Transverse colon (tissue), 4 donors: ENCODE results near the gene KRT7. TPM values are rescaled to one million over a fixed set of nuclear protein-coding genes. Genes with fewer than 3 reads are reported as not detected.
A peak's percentile ranks its signal among the peaks of the same experiment; 100 is the strongest.

Source experiments
- DNase-seq: peaks from one replicate; pipeline ENCODE4 v3.0.0-alpha.2; 2019
- H3K27ac ChIP-seq, 4 donors: fragments of 200-600 bp; sonication (generic); 2 replicates each; pipeline ENCODE4 v1.5.1; 2016 to 2018; ENCODE audit warnings: inconsistent platforms in 4 of 4
- H3K27me3 ChIP-seq: fragments of 200-600 bp; sonication (generic); 2 replicates; pipeline ENCODE4 v1.5.1; 2017; ENCODE audit warnings: inconsistent platforms
- H3K36me3 ChIP-seq, 4 donors: fragments of 200-600 bp; sonication (generic); 2 replicates each; pipeline ENCODE4 v1.5.1; 2017 to 2019; ENCODE audit warnings: inconsistent platforms in 4 of 4
- H3K4me1 ChIP-seq, 4 donors: fragments of 200-600 bp; sonication (generic); 2 replicates each; pipeline ENCODE4 v1.5.1; 2017 to 2020; ENCODE audit warnings: inconsistent platforms in 4 of 4
- H3K4me3 ChIP-seq, 4 donors: fragments of 200-600 bp; sonication (generic); 1 replicate in 1 of 4; 2 replicates in 3 of 4; pipeline versions ENCODE4 v1.5.1 to v1.6.1; 2017 to 2019; ENCODE audit warnings: inconsistent platforms in 4 of 4
- H3K9me3 ChIP-seq, 2 donors: fragments of 200-600 bp; sonication (generic); 2 replicates each; pipeline ENCODE4 v1.5.1; 2017 to 2019; ENCODE audit warnings: inconsistent platforms in 2 of 2
- CTCF ChIP-seq, 5 experiments: fragments of 200-600 bp in 3 of 5; fragments of 450-650 bp in 2 of 5; sonication (generic) in 3 of 5; IDR thresholded peaks; 1 replicate in 2 of 5; 2 replicates in 3 of 5; pipeline ENCODE4 v1.5.1; 2016 to 2017; ENCODE audit warnings: antibody characterized with exemption in 5 of 5, inconsistent platforms in 3 of 5, mild to moderate bottlenecking in 2 of 5, moderate library complexity in 1 of 5
- EP300 ChIP-seq: sonication (generic); formaldehyde crosslinking; IDR thresholded peaks from one replicate; pipeline ENCODE4 v1.6.1; 2017; ENCODE audit warnings: antibody characterized with exemption, low read depth
- POLR2A ChIP-seq: fragments of 450-650 bp; IDR thresholded peaks from one replicate; pipeline ENCODE4 v1.6.1; 2016; ENCODE audit warnings: antibody characterized with exemption, mild to moderate bottlenecking, moderate library complexity
- POLR2AphosphoS5 ChIP-seq, 3 donors: sonication (generic); formaldehyde crosslinking; IDR thresholded peaks; one replicate each; pipeline ENCODE4 v1.6.1; 2016; ENCODE audit warnings: antibody characterized with exemption in 3 of 3
- WGBS, 2 donors: methylation state at CpG; one replicate each; pipeline ENCODE4 v1.1.5; 2018; ENCODE audit warnings: low coverage in 1 of 2; 5-methylcytosine and 5-hydroxymethylcytosine counted together
- in situ Hi-C, 4 donors: fragments of 200-750 bp; cut with MboI; loops; one replicate each; pipeline versions ENCODE4 v1.15.0 to v1.15.1; 2017; ENCODE audit warnings: low sequenced_read_pairs in 3 of 4, low pct_ligation_motif_present in 1 of 4, low pct_unique_long_range_greater_than_20kb in 1 of 4
- intact Hi-C: fragments of 100-400 bp; cut with DNase I; formaldehyde crosslinking; loops from one replicate; pipeline ENCODE4 v1.15.1; 2023; ENCODE audit warnings: low total_unique reads
- total RNA-seq, 4 donors: library from RNA; depleted of rRNA; stranded (reverse); fragments of >200 nt; gene quantifications; one replicate each; pipeline ENCODE4 v1.1.0, GENCODE V29; 2016

Gene KRT7
- total RNA-seq, 4 donors from 2014 or later: 0.75 to 1.6 (median 0.95) TPM; not detected in 1

GRCh38 chr12:52185400-52185967, 47.6 kb upstream of the KRT7 start:
- no peak overlapping the region for H3K4me3 ChIP-seq
- TF ChIP-seq POLR2AphosphoS5 (IDR thresholded peaks at IDR 0.05): no peak
- TF ChIP-seq CTCF (IDR thresholded peaks at IDR 0.05): no peak
- TF ChIP-seq POLR2A: no peak
- TF ChIP-seq EP300: no peak
- in situ Hi-C loops (no loop called here), intact Hi-C loops (no loop called here)
- DNase-seq: no peak
- no peak overlapping the region for H3K27ac ChIP-seq
- WGBS, 2 donors: 85% methylated on average over 16 of the region's 16 CpGs; no CpG with 5 or more reads in 1 of the 2 donors
- H3K9me3 ChIP-seq: no peaks in the 10 kb centered on the region
- H3K36me3 ChIP-seq: no peaks in the 10 kb centered on the region
- H3K4me1 ChIP-seq: no peaks in the 10 kb centered on the region
- no peaks in the 10 kb centered on the region for H3K27me3 ChIP-seq

- H3K27me3 ChIP-seq: no peaks in the 10 kb centered on the region
- no peak overlapping the region for H3K4me3 ChIP-seq
- no peaks in the 10 kb centered on the region for H3K36me3 ChIP-seq
- no peaks in the 10 kb centered on the region for H3K9me3 ChIP-seq
- in situ Hi-C loops: no loop called here
- TF ChIP-seq CTCF (IDR thresholded peaks at IDR 0.05) (no peak), EP300 (no peak)
- 60 to 88% methylated on average over 1 to 8 of the region's 8 CpGs for WGBS, 2 donors
- intact Hi-C loops: no loop called here
- peaks cover 0 to under 1% (median under 1%) of the 10 kb centered on the region in 4 donors for H3K4me1 ChIP-seq
- peak overlapping the region in 1 of 4 donors; percentile 26 for H3K27ac ChIP-seq
- no peak for DNase-seq
These were observed 46.8 kb upstream of the KRT7 start for GRCh38 chr12:52186118-52186840.

GRCh38 chr12:52187206-52187605, 45.8 kb upstream of the KRT7 start:
- WGBS, 2 donors: 81% methylated on average over 11 of the region's 11 CpGs; no CpG with 5 or more reads in 1 of the 2 donors
- DNase-seq: no peak
- Histone ChIP-seq H3K27me3 (no peaks in the 10 kb centered on the region), H3K36me3 (no peaks in the 10 kb centered on the region), H3K4me3 (no peak overlapping the region), H3K9me3 (no peaks in the 10 kb centered on the region), H3K27ac (no peak overlapping the region), H3K4me1 (peaks cover 7 to 10% (median 9%) of the 10 kb centered on the region in 4 donors)
- in situ Hi-C loops (no loop called here), intact Hi-C loops (no loop called here)
- TF ChIP-seq CTCF (IDR thresholded peaks at IDR 0.05): no peak
- TF ChIP-seq POLR2A: no peak
- no peak for TF ChIP-seq POLR2AphosphoS5 (IDR thresholded peaks at IDR 0.05)
- no peak for TF ChIP-seq EP300

- no peaks in the 10 kb centered on the region for H3K9me3 ChIP-seq
- in situ Hi-C loops: no loop called here
- no peak for TF ChIP-seq POLR2AphosphoS5 (IDR thresholded peaks at IDR 0.05)
- H3K4me3 ChIP-seq: no peak overlapping the region
- H3K27ac ChIP-seq: no peak overlapping the region
- peaks cover 8 to 14% (median 13%) of the 10 kb centered on the region in 4 donors for H3K4me1 ChIP-seq
- no peaks in the 10 kb centered on the region for H3K36me3 ChIP-seq
- no peaks in the 10 kb centered on the region for H3K27me3 ChIP-seq
- DNase-seq: no peak
- WGBS, 2 donors: 83 to 90% methylated on average over 2 to 4 of the region's 5 CpGs
- intact Hi-C loops: no loop called here
These were observed 45.4 kb upstream of the KRT7 start for GRCh38 chr12:52187640-52188039.
